CD14-positive monocyte (primary cell): ENCODE data around the gene AMOTL2. TPM values are rescaled to one million over a fixed set of nuclear protein-coding genes. Genes with fewer than 3 reads are reported as not detected.

Source experiments
- DNase-seq, 3 donors: peaks; one replicate each; pipeline ENCODE4 v3.0.0-alpha.2; 2011 to 2022
- H2AFZ ChIP-seq: 2 replicates; pipeline ENCODE4 v1.6.0; 2012; ENCODE audit warnings: mild to moderate bottlenecking, low read depth, low read length, inconsistent platforms; ENCODE audit not compliant: insufficient read depth, poor library complexity, severe bottlenecking
- H3K27ac ChIP-seq, 2 donors: 1 replicate in 1 of 2; 2 replicates in 1 of 2; pipeline ENCODE4 v1.5.1; 2012 to 2013; ENCODE audit warnings: low read length in 2 of 2, control low read depth in 1 of 2, inconsistent platforms in 1 of 2, low read depth in 1 of 2, mild to moderate bottlenecking in 1 of 2
- H3K27me3 ChIP-seq, 2 donors: one replicate each; pipeline versions ENCODE4 v1.6.0 to v1.6.1; 2011 to 2013; ENCODE audit warnings: low read length in 2 of 2; ENCODE audit not compliant: control insufficient read depth in 2 of 2, insufficient read depth in 2 of 2
- H3K36me3 ChIP-seq, 2 donors: replicated peaks in 1 of 2; 1 replicate in 1 of 2; 2 replicates in 1 of 2; pipeline versions ENCODE4 v1.5.1 to v1.6.1; 2012 to 2013; ENCODE audit warnings: low read length in 2 of 2, control low read depth in 1 of 2, inconsistent platforms in 1 of 2, mild to moderate bottlenecking in 1 of 2; ENCODE audit not compliant: insufficient read depth in 2 of 2, control insufficient read depth in 1 of 2
- H3K4me1 ChIP-seq, 2 donors: 1 replicate in 1 of 2; 2 replicates in 1 of 2; pipeline versions ENCODE4 v1.5.1 to v1.6.1; 2012 to 2013; ENCODE audit warnings: low read length in 2 of 2, control low read depth in 1 of 2, inconsistent platforms in 1 of 2, mild to moderate bottlenecking in 1 of 2, moderate library complexity in 1 of 2; ENCODE audit not compliant: insufficient read depth in 2 of 2, control insufficient read depth in 1 of 2
- H3K4me2 ChIP-seq: replicated peaks from 2 replicates; pipeline ENCODE3; 2012; ENCODE audit warnings: low read length, moderate library complexity, mild to moderate bottlenecking; ENCODE audit not compliant: poor library complexity, severe bottlenecking; ENCODE audit errors: extremely low read depth
- H3K4me3 ChIP-seq, 3 experiments: fragments of 200-600 bp in 1 of 3; sonication (generic) in 1 of 3; replicated peaks in 1 of 3; 1 replicate in 2 of 3; 2 replicates in 1 of 3; pipeline ENCODE4 v1.5.1; 2011 to 2013; ENCODE audit warnings: low read length in 3 of 3, mild to moderate bottlenecking in 3 of 3, control low read depth in 2 of 3, low read depth in 2 of 3, inconsistent platforms in 1 of 3, moderate library complexity in 1 of 3
- H3K79me2 ChIP-seq: 2 replicates; pipeline ENCODE4 v1.6.0; 2012; ENCODE audit warnings: mild to moderate bottlenecking, control low read depth, inconsistent platforms, low read length, moderate library complexity; ENCODE audit not compliant: insufficient read depth
- H3K9ac ChIP-seq: 2 replicates; pipeline ENCODE4 v1.6.0; 2017; ENCODE audit warnings: low read length, mild to moderate bottlenecking; ENCODE audit not compliant: insufficient read depth, poor library complexity, severe bottlenecking
- H3K9me3 ChIP-seq, 2 donors: replicated peaks in 1 of 2; 1 replicate in 1 of 2; 2 replicates in 1 of 2; pipeline versions ENCODE4 v1.5.1 to v1.6.1; 2012 to 2013; ENCODE audit warnings: low read length in 2 of 2, control low read depth in 1 of 2; ENCODE audit not compliant: control insufficient read depth in 1 of 2, insufficient read depth in 1 of 2
- H4K20me1 ChIP-seq: 2 replicates; pipeline ENCODE4 v1.6.0; 2012; ENCODE audit warnings: mild to moderate bottlenecking, low read length, control low read depth, moderate library complexity; ENCODE audit not compliant: insufficient read depth
- H3K27ac Mint-ChIP-seq, 7 donors: one replicate each; pipeline ENCODE4 v1.8.0; 2020; ENCODE audit warnings: mild to moderate bottlenecking in 7 of 7, mixed read lengths in 7 of 7, moderate library complexity in 6 of 7, inconsistent platforms in 2 of 7
- H3K27me3 Mint-ChIP-seq, 3 donors: one replicate each; pipeline ENCODE4 v1.8.0; 2021 to 2022; ENCODE audit warnings: low read depth in 3 of 3, mild to moderate bottlenecking in 3 of 3, mixed read lengths in 3 of 3, moderate library complexity in 3 of 3, inconsistent platforms in 1 of 3
- H3K36me3 Mint-ChIP-seq, 2 donors: one replicate each; pipeline ENCODE4 v1.8.0; 2020; ENCODE audit warnings: mixed read lengths in 2 of 2, inconsistent platforms in 1 of 2, mild to moderate bottlenecking in 1 of 2
- H3K4me1 Mint-ChIP-seq: one replicate; pipeline ENCODE4 v1.8.0; 2020; ENCODE audit warnings: mild to moderate bottlenecking, mixed read lengths
- H3K4me3 Mint-ChIP-seq, 2 donors: one replicate each; pipeline ENCODE4 v1.8.0; 2020; ENCODE audit warnings: mild to moderate bottlenecking in 2 of 2, mixed read lengths in 2 of 2, moderate library complexity in 1 of 2
- H3K9me3 Mint-ChIP-seq, 7 donors: one replicate each; pipeline ENCODE4 v1.8.0; 2020 to 2022; ENCODE audit warnings: mixed read lengths in 7 of 7, mild to moderate bottlenecking in 6 of 7, moderate library complexity in 6 of 7, inconsistent platforms in 2 of 7
- WGBS: methylation state at CpG from one replicate; pipeline ENCODE4 v1.1.5; 2013; ENCODE audit warnings: missing lambda C conversion rate; ENCODE audit not compliant: insufficient coverage; 5-methylcytosine and 5-hydroxymethylcytosine counted together
- intact Hi-C, 2 donors: fragments of 100-400 bp; cut with micrococcal nuclease; formaldehyde crosslinking; loops; one replicate each; pipeline versions ENCODE4 v1.15.0 to v1.15.1; 2023
- polyA plus RNA-seq, 3 donors: library from polyadenylated mRNA; depleted of rRNA in 1 of 3; unstranded in 2 of 3; stranded (reverse) in 1 of 3; fragments of 300-500 nt in 2 of 3; fragments of >200 nt in 1 of 3; fragmentation: Illumina TruSeq in 2 of 3; gene quantifications; 1 replicate in 2 of 3; 2 replicates in 1 of 3; pipeline ENCODE4 v1.2.3, GENCODE V29; 2012 to 2021
- small RNA-seq: library from RNA; depleted of rRNA; stranded (forward); fragments of <200 nt; gene quantifications from one replicate; pipeline ENCODE3, GENCODE V24; 2012; ENCODE audit warnings: low read depth; ENCODE audit not compliant: insufficient read length
- TF ChIP-seq, protein P1 (sequence below): fragments of 200-600 bp; IDR thresholded peaks from one replicate; pipeline ENCODE4 v1.8.0; 2022; ENCODE audit warnings: antibody characterized with exemption, mild to moderate bottlenecking

AMOTL2 gene
- polyA plus RNA-seq, 3 donors = 0.01 TPM; not detected in 2

DNA sequence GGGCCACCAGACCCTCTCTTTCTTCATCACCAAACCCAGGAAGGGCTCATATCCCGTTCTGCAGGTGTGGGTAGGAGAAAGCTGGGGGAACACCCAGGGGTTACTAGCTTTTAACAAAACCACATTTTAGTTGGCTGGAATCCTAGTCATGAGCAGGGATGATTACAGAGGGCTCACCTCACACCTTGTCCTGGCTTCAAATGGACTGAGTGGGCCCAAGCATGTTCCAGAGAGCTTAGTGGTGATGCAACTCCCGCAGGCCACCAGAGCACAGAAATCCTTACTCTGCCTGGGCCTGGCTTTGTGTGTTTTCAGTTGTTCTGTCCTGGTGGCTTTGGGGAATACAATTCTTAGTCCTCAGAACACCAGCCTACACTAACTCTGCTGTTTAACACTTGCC lies 66.8 kb downstream of the AMOTL2 start:
- H3K9ac ChIP-seq = no peak overlapping the region
- H3K4me1 Mint-ChIP-seq = peaks cover 9% of the 10 kb centered on the region
- no peaks in the 10 kb centered on the region for H3K36me3 ChIP-seq
- no peak overlapping the region for H3K4me3 ChIP-seq
- H3K9me3 ChIP-seq = no peaks in the 10 kb centered on the region
- no peak overlapping the region for H3K27ac ChIP-seq
- no peak overlapping the region for H3K4me3 Mint-ChIP-seq
- peaks cover 6% of the 10 kb centered on the region in 2 donors for H3K4me1 ChIP-seq
- peaks cover 2 to 18% of the 10 kb centered on the region in 2 donors for H3K27me3 ChIP-seq
- peaks cover 15 to 42% (median 26%) of the 10 kb centered on the region in 3 donors for H3K27me3 Mint-ChIP-seq
- H4K20me1 ChIP-seq = no peaks in the 10 kb centered on the region
- DNase-seq = no peak
- no peaks in the 10 kb centered on the region for H3K36me3 Mint-ChIP-seq
- H3K27ac Mint-ChIP-seq = no peak overlapping the region
- H2AFZ ChIP-seq = no peak overlapping the region
- no CpG with 5 or more reads among the region's 2 CpGs for WGBS
- H3K4me2 ChIP-seq = no peak overlapping the region
- intact Hi-C loops = loop anchor here in 1 of 2 donors (5.0 kb wide), 1 partner anchor 190 kb away; no protein-coding TSS in a partner anchor
- TF ChIP-seq, protein P1, sequence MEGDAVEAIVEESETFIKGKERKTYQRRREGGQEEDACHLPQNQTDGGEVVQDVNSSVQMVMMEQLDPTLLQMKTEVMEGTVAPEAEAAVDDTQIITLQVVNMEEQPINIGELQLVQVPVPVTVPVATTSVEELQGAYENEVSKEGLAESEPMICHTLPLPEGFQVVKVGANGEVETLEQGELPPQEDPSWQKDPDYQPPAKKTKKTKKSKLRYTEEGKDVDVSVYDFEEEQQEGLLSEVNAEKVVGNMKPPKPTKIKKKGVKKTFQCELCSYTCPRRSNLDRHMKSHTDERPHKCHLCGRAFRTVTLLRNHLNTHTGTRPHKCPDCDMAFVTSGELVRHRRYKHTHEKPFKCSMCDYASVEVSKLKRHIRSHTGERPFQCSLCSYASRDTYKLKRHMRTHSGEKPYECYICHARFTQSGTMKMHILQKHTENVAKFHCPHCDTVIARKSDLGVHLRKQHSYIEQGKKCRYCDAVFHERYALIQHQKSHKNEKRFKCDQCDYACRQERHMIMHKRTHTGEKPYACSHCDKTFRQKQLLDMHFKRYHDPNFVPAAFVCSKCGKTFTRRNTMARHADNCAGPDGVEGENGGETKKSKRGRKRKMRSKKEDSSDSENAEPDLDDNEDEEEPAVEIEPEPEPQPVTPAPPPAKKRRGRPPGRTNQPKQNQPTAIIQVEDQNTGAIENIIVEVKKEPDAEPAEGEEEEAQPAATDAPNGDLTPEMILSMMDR = no peak
- no peaks in the 10 kb centered on the region for H3K9me3 Mint-ChIP-seq
- no peaks in the 10 kb centered on the region for H3K79me2 ChIP-seq

DNA sequence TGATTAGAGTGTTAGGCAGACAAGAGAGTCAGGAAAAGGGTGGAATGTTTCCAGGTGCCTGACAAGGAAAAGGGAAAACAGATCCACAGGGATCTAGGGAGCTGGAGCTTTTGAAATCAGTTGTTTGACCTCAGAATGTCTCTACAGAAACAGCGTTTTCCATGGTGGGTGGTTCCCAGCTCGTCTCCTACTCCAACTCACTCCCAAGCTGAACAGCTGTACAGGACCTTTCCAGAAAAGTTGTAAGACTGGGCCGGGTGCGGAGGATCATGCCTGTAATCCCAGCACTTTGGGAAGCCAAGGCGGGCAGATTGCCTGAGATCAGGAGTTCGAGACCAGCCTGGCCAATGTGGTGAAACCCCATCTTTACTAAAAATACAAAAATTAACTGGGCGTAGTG lies 67.9 kb downstream of the AMOTL2 start:
- Mint-ChIP-seq H3K36me3 (no peaks in the 10 kb centered on the region), H3K4me3 (no peak overlapping the region), H3K9me3 (no peaks in the 10 kb centered on the region), H3K27me3 (peaks cover 5 to 31% (median 15%) of the 10 kb centered on the region in 3 donors), H3K4me1 (peaks cover 9% of the 10 kb centered on the region), H3K27ac (no peak overlapping the region)
- Histone ChIP-seq H4K20me1 (no peaks in the 10 kb centered on the region), H3K4me2 (no peak overlapping the region), H2AFZ (no peak overlapping the region), H3K4me1 (peaks cover 6% of the 10 kb centered on the region in 2 donors), H3K9ac (no peak overlapping the region), H3K4me3 (no peak overlapping the region), H3K27ac (no peak overlapping the region), H3K27me3 (peaks cover 2 to 8% of the 10 kb centered on the region in 2 donors), H3K79me2 (no peaks in the 10 kb centered on the region), H3K36me3 (no peaks in the 10 kb centered on the region), H3K9me3 (no peaks in the 10 kb centered on the region)
- DNase-seq = no peak
- WGBS = 93% methylated on average over 3 of the region's 7 CpGs
- TF ChIP-seq, protein P1 = no peak
- intact Hi-C loops = loop anchor here in 1 of 2 donors (5.0 kb wide), 1 partner anchor 191 kb away; no protein-coding TSS in a partner anchor

Small RNA genes within 50 kb of the gene (small RNA-seq; reads per million reads assigned to genes)
- gene HMGN1P9 = not detected
- gene MIR6827 = not detected

Other genes with a start within 250 kb of the AMOTL2 start
- gene RYK, start 123.6 kb downstream of the AMOTL2 start, polyA plus RNA-seq = 10 to 100 TPM in 1 of 3 donors, 1 to 10 TPM in 2; 3.5 to 14.2 (median 5.0) TPM
- gene ANAPC13, start 111.5 kb upstream of the AMOTL2 start, polyA plus RNA-seq = 100 to 1,000 TPM in 1 of 3 donors, 10 to 100 TPM in 2; 33.5 to 102 (median 92.4) TPM
- 10 to 100 TPM; 11.1 to 18.8 (median 17.2) TPM for gene CEP63, start 111.6 kb upstream of the AMOTL2 start, polyA plus RNA-seq